GM12878 (cell line): ENCODE data around the gene ZACN. TPM values are rescaled to one million over a fixed set of nuclear protein-coding genes. Genes with fewer than 3 reads are reported as not detected.

Experiments used
- ATAC-seq: fragments of 200-7000 bp; cut with Tn5 transposase; 3 replicates; pipeline ENCODE4 v1.9.1; 2020; ENCODE audit warnings: mild to moderate bottlenecking, moderate library complexity
- BruUV-seq: library from RNA; stranded (reverse); fragments of 400-500 nt; replicated peaks from 2 replicates; lab custom pipeline; 2021; lab: Mats Ljungman, UMichigan
- CTCF ChIA-PET: fragments of 300-600 bp; sonication (Branson Sonifier 250); formaldehyde crosslinking; extraction: SDS; loops from one replicate; lab custom pipeline; 2021; ENCODE audit warnings: inconsistent platforms; lab: Yijun Ruan, JAX
- POLR2A ChIA-PET: fragments of 350-600 bp; formaldehyde crosslinking; extraction: SDS; loops from one replicate; lab custom pipeline; 2021; ENCODE audit warnings: inconsistent platforms; lab: Charles Lee
- RAD21 ChIA-PET: fragments of 300-600 bp; sonication (Branson Sonifier 250); formaldehyde crosslinking; loops from one replicate; lab custom pipeline; 2023; ENCODE audit warnings: antibody characterized with exemption; ENCODE audit not compliant: unreplicated experiment; lab: Charles Lee
- SMC1A ChIA-PET: fragments of 300-600 bp; sonication (Branson Sonifier 250); formaldehyde crosslinking; loops from one replicate; lab custom pipeline; 2023; ENCODE audit not compliant: unreplicated experiment, uncharacterized antibody; lab: Charles Lee
- DNase-seq: peaks from one replicate; pipeline ENCODE4 v3.0.0-alpha.2; 2011; ENCODE audit warnings: low read depth, low spot score
- FAIRE-seq: peaks from 3 replicates; lab custom pipeline; 2011; peaks lifted over from hg19 to GRCh38; lab: Jason Lieb, UNC
- H2AFZ ChIP-seq: 2 replicates; pipeline ENCODE4 v1.6.0; 2011; ENCODE audit warnings: low read depth, low read length, control low read depth; ENCODE audit not compliant: control insufficient read depth
- H3K27ac ChIP-seq: 2 replicates; pipeline ENCODE4 v1.5.1; 2011; ENCODE audit warnings: control low read depth; ENCODE audit not compliant: control insufficient read depth, insufficient read depth
- H3K27me3 ChIP-seq, 2 experiments: replicated peaks in 1 of 2; 2 replicates each; pipeline versions ENCODE4 v1.6.0 to v1.6.1; 2011; ENCODE audit warnings: low read length in 1 of 2; ENCODE audit not compliant: control insufficient read depth in 2 of 2, insufficient read depth in 2 of 2
- H3K36me3 ChIP-seq, 2 experiments: 2 replicates each; pipeline ENCODE4 v1.5.1; 2011; ENCODE audit warnings: low read length in 1 of 2; ENCODE audit not compliant: control insufficient read depth in 2 of 2, insufficient read depth in 2 of 2
- H3K4me1 ChIP-seq: 2 replicates; pipeline ENCODE4 v1.6.1; 2011; ENCODE audit warnings: mild to moderate bottlenecking, low read length, moderate library complexity, mixed read lengths; ENCODE audit not compliant: control insufficient read depth, insufficient read depth
- H3K4me2 ChIP-seq: 2 replicates; pipeline ENCODE4 v1.6.0; 2011; ENCODE audit warnings: control low read depth; ENCODE audit not compliant: control insufficient read depth, insufficient read depth
- H3K4me3 ChIP-seq: fragments of 200-600 bp; sonication (generic); 2 replicates; pipeline ENCODE4 v1.5.1; 2016
- H3K79me2 ChIP-seq: 2 replicates; pipeline ENCODE4 v1.6.0; 2011; ENCODE audit warnings: low read length; ENCODE audit not compliant: control insufficient read depth, insufficient read depth
- H3K9ac ChIP-seq: 2 replicates; pipeline ENCODE4 v1.8.0; 2011; ENCODE audit warnings: low read length, control low read depth, mixed read lengths; ENCODE audit not compliant: control insufficient read depth, insufficient read depth
- H3K9me3 ChIP-seq: replicated peaks from 3 replicates; pipeline ENCODE4 v1.5.1; 2011; ENCODE audit warnings: mild to moderate bottlenecking, low read length; ENCODE audit not compliant: control insufficient read depth, insufficient read depth
- H4K20me1 ChIP-seq: 2 replicates; pipeline ENCODE4 v1.6.0; 2011; ENCODE audit not compliant: control insufficient read depth, insufficient read depth
- BACH1 ChIP-seq: fragments of 450-650 bp; IDR thresholded peaks from 2 replicates; pipeline ENCODE4 v1.6.1; 2017; ENCODE audit warnings: mild to moderate bottlenecking, borderline replicate concordance
- BCL11A ChIP-seq: IDR thresholded peaks from 2 replicates; pipeline ENCODE4 v1.6.1; 2011; ENCODE audit warnings: low read depth, low read length
- EED ChIP-seq: sonication (generic); IDR thresholded peaks from 2 replicates; pipeline ENCODE4 v1.6.1; 2016; ENCODE audit warnings: antibody characterized with exemption, low read depth
- EZH2 ChIP-seq: IDR thresholded peaks from 2 replicates; pipeline ENCODE4 v1.6.1; 2012; ENCODE audit warnings: low read depth, mild to moderate bottlenecking, control low read depth, inconsistent platforms, low read length, borderline replicate concordance; ENCODE audit not compliant: control insufficient read depth
- IRF4 ChIP-seq: IDR thresholded peaks from 2 replicates; pipeline ENCODE4 v1.6.1; 2011; ENCODE audit warnings: low read depth, low read length
- JUNB ChIP-seq: IDR thresholded peaks from 2 replicates; pipeline ENCODE4 v1.6.1; 2016; ENCODE audit warnings: antibody characterized with exemption, mild to moderate bottlenecking
- MEF2A ChIP-seq: IDR thresholded peaks from 2 replicates; pipeline ENCODE4 v1.6.1; 2011; ENCODE audit warnings: low read depth, mild to moderate bottlenecking, low read length, moderate library complexity; ENCODE audit not compliant: insufficient read depth
- MYB ChIP-seq: fragments of 150-350 bp; IDR thresholded peaks from 2 replicates; pipeline ENCODE4 v1.6.1; 2014; ENCODE audit warnings: mild to moderate bottlenecking, low read depth, low read length, borderline replicate concordance
- NFYA ChIP-seq: IDR thresholded peaks from 2 replicates; pipeline ENCODE4 v1.6.1; 2011; ENCODE audit warnings: low read depth, mild to moderate bottlenecking, low read length, improper control_type of control experiment, borderline replicate concordance
- POLR2AphosphoS2 ChIP-seq: IDR thresholded peaks from 2 replicates; pipeline ENCODE4 v1.6.1; 2011; ENCODE audit warnings: low read depth, mild to moderate bottlenecking, low read length, improper control_type of control experiment, moderate library complexity
- RAD51 ChIP-seq: fragments of 450-650 bp; IDR thresholded peaks from 2 replicates; pipeline ENCODE4 v1.6.1; 2016; ENCODE audit warnings: moderate library complexity, mild to moderate bottlenecking, inconsistent platforms
- RFX5 ChIP-seq: IDR thresholded peaks from 2 replicates; pipeline ENCODE4 v1.6.1; 2011; ENCODE audit warnings: low read depth, low read length, improper control_type of control experiment
- SPI1 ChIP-seq: IDR thresholded peaks from 2 replicates; pipeline ENCODE4 v1.6.1; 2011; ENCODE audit warnings: low read depth, mild to moderate bottlenecking, low read length, moderate library complexity, borderline replicate concordance; ENCODE audit not compliant: insufficient read depth
- WGBS: methylation state at CpG from one replicate; pipeline ENCODE4 v1.1.6; 2016; ENCODE audit warnings: low lambda C conversion rate; ENCODE audit not compliant: insufficient replicate concordance, insufficient coverage; ENCODE audit errors: missing lambda C conversion rate; 5-methylcytosine and 5-hydroxymethylcytosine counted together
- in situ Hi-C: fragments of 300-500 bp; cut with MboI; formaldehyde crosslinking; loops from 9 replicates; pipeline ENCODE4 v1.14.3; 2018; ENCODE audit warnings: mixed read lengths
- intact Hi-C: fragments of 100-400 bp; cut with micrococcal nuclease; formaldehyde crosslinking; loops from one replicate; pipeline ENCODE4 v1.14.2; 2022; ENCODE audit not compliant: unreplicated experiment
- polyA plus RNA-seq, 11 experiments: library from polyadenylated mRNA; depleted of rRNA in 4 of 11; unstranded in 6 of 11; stranded (reverse) in 5 of 11; fragments of >200 nt; fragmentation: Nextera tagmentation in 4 of 11; fragmentation: Illumina TruSeq in 1 of 11; extraction: Ambion mirVana in 4 of 11; extraction: Trizol in 1 of 11; gene quantifications; 1 replicate in 1 of 11; 2 replicates in 10 of 11; pipeline versions ENCODE4 v1.2.1 to v1.2.3, GENCODE V29; 2011 to 2016; ENCODE audit warnings: inconsistent platforms in 2 of 11, missing spikeins in 2 of 11, low read depth in 1 of 11
- total RNA-seq, 4 experiments: library from RNA; depleted of rRNA in 3 of 4; stranded (reverse); fragments of >200 nt in 3 of 4; fragmentation: Illumina TruSeq in 1 of 4; extraction: Trizol in 1 of 4; gene quantifications; 2 replicates each; pipeline versions ENCODE4 v1.2.1 to v1.2.3, GENCODE V29; 2013 to 2021
- TF ChIP-seq, protein P1 (sequence below): IDR thresholded peaks from 2 replicates; pipeline ENCODE4 v1.6.1; 2012; ENCODE audit warnings: low read length, inconsistent platforms

Gene ZACN
- total and polyA plus RNA-seq, 10 of the 15 experiments (the other 5 are each of a cell fraction or from before 2014, with no cell fraction given): 0.06 to 11.3 (median 0.47) TPM; not detected in 2

DNA sequence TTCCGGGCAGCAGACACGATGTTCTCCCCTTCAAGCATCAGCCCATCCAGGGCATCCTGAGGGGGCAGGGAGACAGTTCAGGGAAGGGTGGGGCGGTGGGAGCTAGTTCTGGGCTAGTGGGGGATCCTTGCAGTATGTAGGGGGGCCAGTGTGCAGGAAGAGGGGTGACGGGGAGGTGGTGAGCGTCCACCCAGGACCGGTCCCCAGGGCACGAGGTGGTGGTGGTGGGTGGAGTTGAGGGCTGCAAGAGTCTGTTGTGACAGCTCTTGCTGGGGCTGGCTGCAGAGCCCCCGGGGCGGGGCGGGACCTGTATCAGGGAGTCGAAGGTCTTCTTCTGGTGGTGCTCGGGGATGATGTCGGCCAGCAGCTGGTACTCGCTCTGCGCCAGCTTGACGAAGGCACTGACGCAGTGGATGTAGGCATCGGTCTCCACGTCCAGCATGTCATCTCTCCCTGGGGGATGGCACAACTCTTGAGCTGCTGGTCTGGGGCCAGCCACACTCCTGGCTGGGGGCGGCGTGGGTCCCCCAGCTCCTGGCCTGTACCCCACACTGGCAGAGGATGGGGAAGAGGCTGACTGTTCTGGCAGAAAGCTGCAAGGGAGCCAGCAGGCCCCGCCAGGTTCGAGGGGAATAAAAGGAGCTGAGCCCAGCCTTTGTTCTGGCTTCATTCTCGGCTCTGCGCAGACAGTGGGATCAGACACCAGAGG is 10.0 kb downstream of the ZACN start:
- SMC1A ChIA-PET: no interaction called here
- Histone ChIP-seq H2AFZ (no peak overlapping the region), H3K9ac (no peak overlapping the region), H3K27ac (no peak overlapping the region), H4K20me1 (no peaks in the 10 kb centered on the region), H3K9me3 (no peaks in the 10 kb centered on the region), H3K27me3 (no peaks in the 10 kb centered on the region), H3K4me2 (no peak overlapping the region), H3K36me3 (peaks cover 13 to 25% of the 10 kb centered on the region in 2 experiments; a peak in 3 of 4 replicates), H3K4me1 (no peaks in the 10 kb centered on the region), H3K79me2 (no peaks in the 10 kb centered on the region), H3K4me3 (no peak overlapping the region)
- no TSS peak for BruUV-seq
- TF ChIP-seq MYB (no peak), BACH1 (no peak)
- no peak for FAIRE-seq
- CTCF ChIA-PET: no interaction called here
- 97% methylated on average over 22 of the region's 25 CpGs for WGBS
- POLR2A ChIA-PET: interaction anchor here (0.6 kb wide), 1 partner anchor 97 kb away, joined by 3 read pairs; no protein-coding TSS in a partner anchor
- DNase-seq: no peak
- RAD21 ChIA-PET: no interaction called here
- intact Hi-C loops (no loop called here), in situ Hi-C loops (no loop called here)
- no peak for ATAC-seq

DNA sequence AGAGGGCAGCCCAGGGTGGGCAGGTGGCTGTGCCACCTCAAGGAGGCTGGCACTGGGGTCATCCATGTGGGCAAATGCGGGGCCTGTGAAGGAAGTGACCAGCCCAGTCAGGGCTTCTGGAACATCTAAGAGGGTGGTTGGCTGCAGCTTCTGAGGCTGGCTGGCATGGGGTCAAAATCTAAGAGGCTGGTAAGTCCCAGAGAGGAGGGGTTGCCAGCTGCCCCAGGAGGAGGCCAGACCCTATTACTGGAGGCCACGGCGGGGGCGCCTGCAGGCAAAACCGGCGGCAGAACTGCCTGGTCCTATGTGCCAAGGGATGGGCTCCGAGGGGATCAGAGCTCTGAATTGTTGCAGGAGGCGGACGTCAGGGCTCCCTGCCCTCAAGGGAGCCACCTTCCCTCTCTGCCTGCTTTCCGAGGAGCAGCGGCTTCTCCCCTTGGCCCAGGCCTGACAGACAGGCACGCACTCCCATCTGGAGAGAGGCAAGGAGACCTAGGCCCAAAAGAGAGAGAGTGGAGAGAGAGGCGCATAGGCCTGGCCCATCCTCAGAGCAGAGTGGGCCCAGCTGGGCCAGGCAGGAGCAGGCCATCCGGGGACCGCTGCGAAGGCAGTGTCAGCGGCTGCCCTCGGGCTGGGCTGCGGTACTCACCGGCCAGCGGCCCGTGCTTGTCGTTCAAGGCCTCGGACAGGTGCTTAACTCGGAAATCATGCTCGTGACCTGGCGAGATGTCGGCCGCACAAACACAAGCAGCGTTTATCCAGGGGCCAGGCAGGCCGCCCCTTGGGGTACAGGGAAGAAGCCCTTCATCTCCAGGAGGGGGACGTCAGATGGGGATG is 10.9 kb downstream of the ZACN start:
- POLR2A ChIA-PET: interaction anchor here (0.6 kb wide), 1 partner anchor 98 kb away, joined by 3 read pairs; no protein-coding TSS in a partner anchor
- WGBS: 91% methylated on average over 23 of the region's 32 CpGs
- SMC1A ChIA-PET: no interaction called here
- Histone ChIP-seq H3K4me2 (no peak overlapping the region), H3K9me3 (no peaks in the 10 kb centered on the region), H3K4me1 (no peaks in the 10 kb centered on the region), H2AFZ (no peak overlapping the region), H3K27ac (no peak overlapping the region), H3K79me2 (no peaks in the 10 kb centered on the region), H3K36me3 (peaks cover 9 to 25% of the 10 kb centered on the region in 2 experiments; a peak in 3 of 4 replicates), H4K20me1 (no peaks in the 10 kb centered on the region), H3K27me3 (no peaks in the 10 kb centered on the region), H3K4me3 (no peak overlapping the region), H3K9ac (no peak overlapping the region)
- no TSS peak for BruUV-seq
- DNase-seq (no peak), ATAC-seq (no peak), FAIRE-seq (no peak)
- RAD21 ChIA-PET: no interaction called here
- intact Hi-C loops (no loop called here), in situ Hi-C loops (no loop called here)
- CTCF ChIA-PET: no interaction called here
- TF ChIP-seq IRF4: no peak
- no peak for TF ChIP-seq POLR2AphosphoS2
- no peak for TF ChIP-seq RFX5
- no peak for TF ChIP-seq EED
- no peak for TF ChIP-seq NFYA
- no peak for TF ChIP-seq MEF2A
- TF ChIP-seq BCL11A: no peak
- TF ChIP-seq RAD51: no peak
- no peak for TF ChIP-seq EZH2
- no peak for TF ChIP-seq JUNB
- no peak for TF ChIP-seq SPI1
- TF ChIP-seq, protein P1, sequence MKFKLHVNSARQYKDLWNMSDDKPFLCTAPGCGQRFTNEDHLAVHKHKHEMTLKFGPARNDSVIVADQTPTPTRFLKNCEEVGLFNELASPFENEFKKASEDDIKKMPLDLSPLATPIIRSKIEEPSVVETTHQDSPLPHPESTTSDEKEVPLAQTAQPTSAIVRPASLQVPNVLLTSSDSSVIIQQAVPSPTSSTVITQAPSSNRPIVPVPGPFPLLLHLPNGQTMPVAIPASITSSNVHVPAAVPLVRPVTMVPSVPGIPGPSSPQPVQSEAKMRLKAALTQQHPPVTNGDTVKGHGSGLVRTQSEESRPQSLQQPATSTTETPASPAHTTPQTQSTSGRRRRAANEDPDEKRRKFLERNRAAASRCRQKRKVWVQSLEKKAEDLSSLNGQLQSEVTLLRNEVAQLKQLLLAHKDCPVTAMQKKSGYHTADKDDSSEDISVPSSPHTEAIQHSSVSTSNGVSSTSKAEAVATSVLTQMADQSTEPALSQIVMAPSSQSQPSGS: no peak
